Skin epidermis (tissue), 12 donors: ENCODE data around the gene DCXR.

Experiments used
- H3K27ac ChIP-seq, 21 experiments: fragments of 200-600 bp; sonication (generic) in 11 of 21; one replicate each; pipeline ENCODE4 v1.5.0; 2020; ENCODE audit warnings: mild to moderate bottlenecking in 3 of 21, inconsistent platforms in 2 of 21, moderate library complexity in 2 of 21
- H3K4me3 ChIP-seq, 7 experiments: fragments of 200-600 bp; sonication (generic) in 2 of 7; one replicate each; pipeline ENCODE4 v1.5.0; 2020; ENCODE audit warnings: inconsistent platforms in 2 of 7, mild to moderate bottlenecking in 2 of 7, moderate library complexity in 1 of 7

DCXR gene

DNA sequence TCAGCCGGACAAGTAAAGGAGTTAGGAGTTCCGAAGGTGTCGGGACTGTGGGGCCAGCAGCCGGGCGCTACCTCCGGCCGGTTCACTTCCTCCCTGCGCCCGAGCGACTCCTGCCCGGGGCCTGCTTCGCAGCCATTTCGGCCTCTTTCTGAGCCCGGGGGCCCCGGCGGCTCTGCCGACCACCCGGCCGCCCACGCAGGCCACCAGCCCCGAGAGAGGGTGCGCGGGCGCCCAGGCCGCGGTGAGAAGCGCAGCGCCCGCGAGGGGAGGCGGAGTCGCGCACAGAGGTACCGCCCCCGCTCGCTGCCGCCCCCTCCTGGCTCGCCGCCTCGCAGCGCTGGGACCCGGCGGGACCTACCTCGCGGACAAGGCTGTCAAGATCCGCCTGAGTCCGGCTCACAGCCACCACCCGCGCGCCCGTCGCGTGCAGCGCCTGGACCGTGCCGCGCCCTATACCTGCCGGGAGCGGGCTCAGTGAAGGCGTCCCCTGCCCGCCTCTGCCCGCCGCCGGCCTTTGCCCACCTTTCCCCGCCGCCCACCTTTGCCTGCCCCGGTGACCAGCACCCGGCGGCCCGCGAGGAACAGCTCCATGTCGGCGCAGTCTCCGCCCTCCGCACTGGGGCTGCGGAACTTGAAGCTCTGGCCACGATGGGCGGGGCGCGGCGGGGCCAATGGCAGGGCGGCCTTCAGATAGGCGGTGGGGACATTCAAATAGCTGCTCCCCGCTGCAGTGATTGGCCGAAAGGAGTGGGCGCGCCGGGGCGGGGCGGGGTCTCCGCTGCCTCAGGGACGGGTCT lies at the start of gene DCXR:
Gene DCXR, minus strand, starts transcription at position 606 of the 797 bp plus-strand sequence. Its CDS starts 15 bp downstream, at position 591.
- peak within 1 kb of the TSS; percentile 52 to 95 (median 85) for H3K27ac ChIP-seq
- peak within 1 kb of the TSS; percentile 27 to 74 (median 60) for H3K4me3 ChIP-seq

DNA sequence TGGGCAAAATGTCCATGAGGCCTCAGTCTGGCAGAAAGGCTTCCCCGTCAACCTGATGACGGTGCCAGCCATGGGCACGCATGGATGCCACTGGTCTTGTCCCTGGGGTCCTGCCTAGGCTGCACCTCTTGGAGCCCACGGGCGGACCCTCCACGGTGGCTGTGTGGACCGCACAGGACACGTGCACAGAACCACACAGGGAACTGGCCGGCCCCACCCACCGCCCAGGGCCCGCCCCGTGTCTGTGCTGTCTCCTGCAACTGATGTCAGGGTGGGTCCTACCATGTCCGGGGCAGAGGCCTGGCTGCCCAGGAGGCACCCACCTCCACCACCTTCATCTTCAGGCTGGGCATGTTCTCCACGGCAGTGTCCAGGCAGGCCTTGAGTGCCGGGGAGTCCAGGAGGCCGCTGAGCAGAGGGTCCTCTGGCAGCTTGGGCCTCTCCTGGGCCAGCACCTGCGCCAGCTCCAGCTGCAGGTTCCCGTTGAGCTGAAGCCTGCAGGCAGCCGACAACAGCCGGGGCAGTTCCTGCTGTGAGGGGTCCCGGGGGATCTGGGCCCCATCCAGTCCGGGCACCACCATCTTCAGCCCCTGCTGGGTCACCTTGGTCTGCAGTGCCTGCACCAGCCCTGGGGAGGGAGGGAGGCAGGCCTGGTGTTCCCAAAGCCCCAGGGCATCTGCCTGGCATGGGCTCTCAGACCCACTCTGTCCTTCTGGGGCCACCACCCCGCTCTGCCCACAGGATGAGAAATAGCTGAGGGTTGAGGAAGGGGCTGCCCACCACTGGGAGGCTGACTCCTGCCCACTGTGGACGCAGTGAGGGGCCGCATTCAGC lies 48.7 kb upstream of the DCXR start:
- no peak overlapping the region for H3K4me3 ChIP-seq
- H3K27ac ChIP-seq: no peak overlapping the region

DNA sequence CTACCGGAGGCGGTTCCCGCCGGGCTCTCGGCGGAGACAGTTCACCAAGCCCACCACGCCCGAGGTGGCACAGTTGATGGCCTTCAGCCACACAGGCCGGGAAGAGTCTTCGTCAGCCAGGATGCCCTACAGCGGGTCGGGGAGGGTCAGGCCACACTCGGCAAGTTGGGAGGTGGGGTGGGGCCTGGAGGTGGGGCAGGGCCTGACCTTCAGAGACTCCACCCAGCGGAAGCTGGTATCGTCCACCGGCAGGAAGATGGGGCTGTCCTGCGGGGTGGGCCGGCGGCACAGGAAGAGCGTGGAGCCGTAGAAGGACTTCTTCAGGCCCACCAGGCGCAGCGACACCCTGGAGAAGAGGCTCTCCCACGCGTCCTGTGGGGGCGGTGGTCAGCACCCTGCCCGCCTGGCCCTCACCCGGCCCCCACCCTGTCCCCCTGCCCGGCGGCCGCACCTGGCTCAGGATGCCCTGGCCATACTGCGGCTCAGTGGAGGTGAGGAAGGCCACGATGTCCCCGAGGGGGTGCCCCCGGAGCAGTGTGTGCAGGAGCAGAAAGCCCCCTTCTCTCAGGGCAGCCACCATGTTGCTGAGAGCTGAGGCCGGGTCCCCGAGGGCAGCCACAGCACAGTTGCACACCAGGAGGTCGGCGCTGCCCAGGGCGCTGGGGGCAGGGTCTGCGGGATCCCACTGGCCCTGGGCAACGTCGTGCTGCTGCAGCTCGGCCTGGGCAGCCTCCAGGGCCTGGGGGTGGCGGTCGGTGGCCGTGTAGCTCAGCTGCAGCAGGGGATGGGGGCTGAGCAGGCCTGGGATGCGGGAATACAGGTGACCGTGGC lies 47.7 kb upstream of the DCXR start:
- Histone ChIP-seq H3K4me3 (no peak overlapping the region), H3K27ac (no peak overlapping the region)

DNA sequence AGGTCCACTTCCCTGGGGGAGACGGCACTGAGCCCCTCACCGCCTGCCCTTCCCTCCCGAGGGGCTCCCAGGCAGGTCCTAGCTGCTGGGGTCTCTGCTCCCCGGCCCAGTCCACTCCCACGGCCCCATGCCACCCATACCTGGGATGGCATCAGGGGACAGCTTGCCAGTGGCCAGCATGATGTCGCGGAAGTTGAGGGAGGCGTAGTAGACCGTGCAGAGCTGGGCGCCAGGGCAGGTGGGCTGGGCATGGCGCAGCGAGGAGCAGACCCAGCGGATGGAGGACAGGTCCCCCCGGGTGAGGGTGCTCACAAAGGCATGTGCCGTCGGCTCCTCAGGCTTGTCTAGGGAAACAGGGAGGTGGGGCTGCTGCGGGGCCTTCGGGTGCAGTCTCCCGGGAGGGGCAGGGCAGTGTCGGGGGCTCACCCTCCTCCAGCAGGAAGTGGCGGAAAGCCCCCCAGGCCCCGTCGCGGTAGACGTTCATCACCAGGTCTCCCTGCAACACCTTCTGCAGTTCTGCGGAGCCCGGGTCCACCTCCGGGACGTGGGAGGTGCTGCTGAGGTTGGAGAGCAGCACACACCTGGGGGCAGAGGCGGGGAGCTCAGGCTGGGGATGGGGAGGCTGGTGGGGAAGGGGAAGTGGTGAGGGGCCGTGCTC lies 47.0 kb upstream of the DCXR start:
- H3K27ac ChIP-seq: no peak overlapping the region
- no peak overlapping the region for H3K4me3 ChIP-seq

DNA sequence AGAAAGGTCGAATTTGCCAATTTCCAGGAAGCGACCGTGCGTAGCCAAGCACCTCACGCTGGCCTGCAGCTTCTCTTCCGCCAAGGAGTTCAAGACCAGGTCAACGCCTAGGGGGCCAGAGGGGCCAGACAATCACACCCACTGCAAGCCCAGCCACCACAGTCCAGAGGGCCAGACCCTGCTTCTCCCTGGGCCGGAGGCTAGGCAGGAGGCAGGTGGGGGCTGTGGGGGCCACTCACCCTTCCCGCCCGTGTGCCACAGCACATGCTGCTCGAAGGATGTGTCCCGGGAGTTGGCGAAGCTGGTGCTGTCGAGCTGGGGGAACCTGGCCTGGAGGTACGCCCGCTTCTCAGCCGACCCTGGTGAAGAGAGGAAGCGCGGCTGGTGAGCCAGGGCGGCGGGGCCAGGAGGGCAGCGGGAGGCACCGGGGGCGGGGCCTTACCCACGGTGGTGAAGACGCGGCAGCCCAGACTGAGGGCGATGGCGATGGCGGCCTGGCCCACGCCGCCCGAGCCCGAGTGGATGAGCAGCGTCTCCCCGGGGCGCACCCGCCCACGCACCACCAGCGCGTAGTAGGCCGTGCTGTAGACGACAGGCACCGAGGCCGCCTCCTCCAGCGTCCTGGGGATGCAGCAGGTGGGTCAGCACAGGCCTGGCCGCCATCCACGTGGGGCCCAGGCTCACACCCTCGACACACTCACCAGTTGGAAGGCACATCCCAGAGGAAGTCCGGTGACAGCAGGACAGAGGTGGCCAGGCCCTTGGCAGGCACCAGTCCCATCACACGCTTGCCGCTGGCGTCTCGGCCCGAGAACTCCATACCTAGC lies 46.2 kb upstream of the DCXR start:
- Histone ChIP-seq H3K27ac (no peak overlapping the region), H3K4me3 (no peak overlapping the region)

DNA sequence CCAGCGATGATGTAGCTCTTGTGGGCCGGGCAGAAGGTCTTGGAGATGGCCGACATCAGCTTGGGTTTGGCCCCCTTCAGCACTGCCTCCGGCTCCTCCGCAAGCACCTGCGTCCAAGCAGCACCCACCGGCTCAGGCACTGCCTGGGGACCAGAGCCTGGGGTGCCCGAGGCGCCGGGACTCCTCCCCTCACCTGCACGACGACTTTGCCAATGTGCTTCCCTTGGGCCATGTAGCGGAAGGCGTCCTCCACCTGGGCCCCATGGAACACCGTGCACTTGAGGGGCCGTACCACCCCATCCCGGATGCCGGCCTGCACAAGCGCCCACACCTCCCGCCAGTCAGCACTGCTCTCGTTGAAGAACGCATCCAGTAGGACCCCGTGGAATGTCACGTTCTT lies 45.5 kb upstream of the DCXR start:
- H3K27ac ChIP-seq: no peak overlapping the region
- no peak overlapping the region for H3K4me3 ChIP-seq

DNA sequence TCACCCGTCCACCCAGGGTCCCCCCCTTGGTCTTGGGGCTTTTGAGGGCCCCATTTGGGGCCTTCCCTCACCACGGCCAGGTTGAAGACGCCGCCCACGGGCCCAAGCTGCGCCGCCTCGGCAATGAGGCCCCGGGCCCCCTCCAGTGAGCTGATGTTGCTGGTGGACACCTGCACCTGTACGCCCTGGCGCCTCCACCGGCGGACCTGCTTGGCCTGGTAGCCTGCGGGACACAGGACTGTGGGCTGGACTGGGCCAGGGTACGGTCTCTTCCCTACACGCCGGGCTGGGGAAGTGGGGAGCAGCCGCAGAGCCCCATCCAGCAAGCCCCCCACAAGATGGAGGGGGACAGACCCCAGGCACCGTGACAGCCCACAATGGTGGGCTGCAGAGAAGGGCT lies 45.0 kb upstream of the DCXR start:
- no peak overlapping the region for H3K27ac ChIP-seq
- H3K4me3 ChIP-seq: no peak overlapping the region

DNA sequence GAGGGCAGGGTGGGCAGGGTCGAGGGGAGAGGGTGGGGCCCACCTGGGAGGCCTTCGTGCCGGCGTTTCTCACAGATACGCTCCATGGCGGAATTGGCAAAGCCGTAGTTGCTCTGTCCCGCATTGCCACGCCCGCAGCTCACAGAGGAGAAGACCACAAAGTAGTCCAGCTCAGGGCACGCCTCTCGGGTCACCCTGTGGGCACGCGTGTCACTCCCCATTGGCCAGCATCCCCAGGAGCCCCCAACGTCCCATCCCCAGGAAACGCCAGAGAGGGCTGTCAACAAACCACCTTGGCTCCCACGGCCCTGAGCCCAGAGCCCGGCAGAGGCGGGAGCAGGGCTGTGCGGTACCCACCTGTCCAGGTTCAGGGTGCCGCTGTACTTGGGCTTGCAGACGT lies 44.5 kb upstream of the DCXR start:
- Histone ChIP-seq H3K4me3 (no peak overlapping the region), H3K27ac (no peak overlapping the region)

DNA sequence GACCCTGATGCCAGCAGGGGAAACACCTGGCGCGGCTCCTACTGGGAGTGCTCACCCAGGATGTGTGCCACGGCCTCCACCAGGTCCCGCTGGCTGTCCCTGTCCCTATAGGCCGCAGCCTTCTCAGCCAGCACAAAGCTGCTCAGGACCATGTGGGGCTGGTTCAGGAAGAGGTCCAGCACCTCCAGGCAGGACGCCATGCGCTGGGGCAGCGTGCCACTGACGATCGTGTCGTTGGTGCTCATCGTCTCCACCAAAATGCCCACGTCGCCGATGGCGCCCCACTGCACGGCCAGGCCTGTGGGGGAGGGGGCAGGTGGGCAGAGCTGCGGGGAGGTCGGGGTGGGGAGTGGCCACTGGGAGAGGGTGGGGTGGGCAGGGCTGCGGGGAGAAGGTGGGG lies 44.0 kb upstream of the DCXR start:
- H3K4me3 ChIP-seq: no peak overlapping the region
- no peak overlapping the region for H3K27ac ChIP-seq

DNA sequence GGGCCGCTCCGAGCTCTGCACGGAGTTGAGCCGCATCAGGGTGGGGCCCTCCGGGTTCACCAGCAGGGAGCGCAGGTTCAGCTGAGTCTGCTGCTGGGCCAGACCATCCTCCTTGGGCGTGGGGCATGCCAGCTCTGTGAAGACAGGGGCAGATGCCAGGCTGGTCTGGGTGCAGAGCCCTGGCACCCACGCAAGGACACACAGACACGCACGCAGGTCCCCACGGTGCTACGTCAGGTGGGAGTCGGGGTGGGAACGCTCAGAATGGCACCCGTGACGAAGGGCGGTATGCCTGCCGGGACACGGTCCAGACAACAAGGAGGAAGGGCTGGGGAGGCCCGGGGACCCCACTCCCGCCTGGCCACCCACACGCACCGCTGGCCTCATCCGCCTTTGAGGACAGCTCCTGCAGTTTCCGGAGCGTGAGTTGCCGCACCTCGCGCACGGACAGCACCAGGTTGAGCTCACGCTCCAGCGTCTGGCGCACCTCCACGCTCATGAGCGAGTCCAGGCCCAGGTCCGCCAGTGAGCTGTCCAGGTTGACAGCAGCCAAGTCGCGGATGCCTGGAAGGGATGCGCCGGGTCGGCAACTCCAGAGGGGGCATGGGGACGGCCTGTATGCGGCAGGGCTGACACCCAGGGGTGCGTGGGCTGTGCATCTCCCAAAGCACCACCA lies 43.4 kb upstream of the DCXR start:
- no peak overlapping the region for H3K27ac ChIP-seq
- H3K4me3 ChIP-seq: no peak overlapping the region

DNA sequence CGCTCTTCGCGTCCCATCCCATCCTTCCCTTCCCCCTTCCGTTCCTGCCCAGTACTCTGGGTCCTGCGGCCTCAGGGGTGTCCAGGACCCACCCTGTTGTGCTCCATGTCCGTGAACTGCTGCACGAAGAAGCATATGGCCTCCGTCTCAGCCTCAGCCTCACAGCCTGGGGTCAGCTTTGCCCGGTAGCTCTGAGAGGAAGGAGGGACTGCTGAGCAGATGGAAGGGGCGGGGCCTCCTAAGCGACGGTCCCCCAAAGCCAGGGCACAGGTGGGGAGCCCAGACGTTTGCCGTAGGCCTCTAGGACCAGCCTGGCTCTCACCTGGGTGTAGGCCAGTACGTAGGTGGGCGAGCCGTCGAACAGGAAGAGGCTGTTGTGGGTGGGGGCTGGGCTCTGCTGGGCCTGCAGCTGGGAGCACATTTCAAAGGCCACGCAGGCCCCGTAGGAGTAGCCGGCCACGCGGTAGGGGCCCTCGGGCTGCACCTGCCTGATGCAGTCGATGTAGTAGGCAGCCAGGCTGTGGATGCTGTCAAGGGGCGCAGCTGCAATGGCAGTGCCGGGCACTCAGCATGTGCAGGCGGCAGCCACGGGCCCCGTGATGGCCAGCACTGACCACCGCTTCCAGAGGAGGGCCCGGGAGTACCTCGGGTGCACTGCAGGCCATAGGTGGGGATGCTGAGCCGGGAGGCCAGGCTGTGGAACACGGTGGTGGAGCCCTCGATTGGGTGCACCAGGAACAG lies 42.7 kb upstream of the DCXR start:
- no peak overlapping the region for H3K27ac ChIP-seq
- no peak overlapping the region for H3K4me3 ChIP-seq

DNA sequence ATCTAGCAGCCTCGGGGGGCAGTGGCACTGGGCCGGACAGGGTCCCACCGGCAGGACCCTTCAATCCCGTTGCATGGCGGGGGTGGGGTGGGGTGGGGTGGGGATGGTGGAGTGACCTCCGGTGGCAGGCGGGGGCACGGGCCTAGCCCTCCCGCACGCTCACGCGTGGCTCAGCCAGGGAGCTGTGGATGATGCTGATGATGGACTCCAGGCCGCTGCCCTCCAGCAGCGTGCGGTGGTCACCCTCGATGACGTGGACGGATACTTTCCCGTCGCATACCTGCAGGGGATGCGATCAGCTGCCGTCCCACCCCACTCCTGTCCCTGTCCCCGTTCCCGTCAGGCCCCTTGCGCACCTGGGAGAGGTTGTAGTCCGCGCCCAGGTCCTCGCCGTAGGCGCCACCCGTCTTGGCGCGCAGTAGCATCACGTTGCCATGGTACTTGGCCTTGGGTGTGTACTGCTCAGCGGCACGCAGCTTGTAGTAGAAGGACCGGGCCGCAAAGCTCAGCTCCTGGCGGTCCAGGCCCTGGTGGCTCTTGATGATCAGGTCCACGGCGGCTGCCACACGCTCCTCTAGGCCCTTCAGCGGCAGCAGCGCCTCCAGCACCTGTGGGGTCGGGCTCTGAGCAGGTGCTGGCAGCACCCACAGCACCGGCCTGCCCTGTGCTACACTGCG lies 41.6 kb upstream of the DCXR start:
- Histone ChIP-seq H3K4me3 (no peak overlapping the region), H3K27ac (no peak overlapping the region)

DNA sequence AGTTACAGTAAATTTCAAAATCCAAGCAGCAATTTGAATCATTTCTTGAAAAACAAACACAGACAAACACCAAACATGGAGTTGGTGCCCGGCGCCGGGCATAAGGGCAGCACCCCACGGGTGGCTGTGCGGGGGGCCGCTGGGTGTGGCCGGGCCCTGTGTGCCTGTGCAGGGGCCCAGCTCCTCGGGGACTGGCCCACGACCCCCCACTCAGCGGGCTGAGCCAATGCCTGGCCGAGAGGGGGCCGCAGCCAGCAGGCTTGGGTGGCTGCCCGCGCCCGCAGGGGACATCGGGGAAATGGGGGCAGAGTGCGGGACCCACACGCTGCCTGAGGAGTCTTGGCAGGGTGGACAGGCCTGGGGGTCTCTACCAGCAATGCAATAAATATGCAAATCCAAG lies 40.9 kb upstream of the DCXR start:
- H3K4me3 ChIP-seq: no peak overlapping the region
- H3K27ac ChIP-seq: peak overlapping the region in 1 of 21 experiments; percentile 30

DNA sequence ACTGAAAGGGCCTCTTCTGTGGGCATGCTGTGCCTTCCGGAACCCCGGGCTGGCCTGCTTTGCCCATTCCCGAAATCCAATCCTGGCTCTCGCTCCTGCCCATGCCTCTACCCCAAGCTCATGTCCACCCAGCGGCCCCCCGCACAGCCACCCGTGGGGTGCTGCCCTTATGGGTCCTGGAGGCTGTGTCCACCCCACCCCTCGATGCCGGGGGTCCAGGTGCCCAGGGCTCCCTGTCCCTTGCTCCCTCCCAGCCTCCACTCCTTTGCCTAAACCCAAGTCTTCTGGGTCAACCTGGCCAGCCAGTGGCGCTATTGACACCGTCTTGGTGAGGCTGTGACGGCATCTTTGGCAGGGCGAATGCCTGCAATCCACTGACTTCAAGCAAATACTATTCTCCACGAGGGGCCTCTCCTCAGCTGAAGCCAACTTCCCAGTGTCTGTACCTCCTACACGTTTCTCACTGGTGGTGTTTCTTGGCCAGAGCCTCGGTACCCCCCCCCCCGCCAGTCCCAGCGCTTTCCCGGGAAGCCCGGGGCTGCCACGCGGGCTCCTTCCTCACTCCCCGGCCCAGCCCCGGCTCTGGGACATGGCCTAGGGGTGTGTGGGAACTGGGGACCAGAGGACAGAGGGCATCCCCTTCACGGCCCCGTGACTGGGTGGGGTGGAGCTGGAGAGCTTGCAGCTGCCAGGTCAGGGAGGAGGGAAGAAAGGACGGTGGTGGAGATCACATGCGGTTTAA lies 40.3 kb upstream of the DCXR start:
- Histone ChIP-seq H3K4me3 (no peak overlapping the region), H3K27ac (peak overlapping the region in 1 of 21 experiments; percentile 30)

DNA sequence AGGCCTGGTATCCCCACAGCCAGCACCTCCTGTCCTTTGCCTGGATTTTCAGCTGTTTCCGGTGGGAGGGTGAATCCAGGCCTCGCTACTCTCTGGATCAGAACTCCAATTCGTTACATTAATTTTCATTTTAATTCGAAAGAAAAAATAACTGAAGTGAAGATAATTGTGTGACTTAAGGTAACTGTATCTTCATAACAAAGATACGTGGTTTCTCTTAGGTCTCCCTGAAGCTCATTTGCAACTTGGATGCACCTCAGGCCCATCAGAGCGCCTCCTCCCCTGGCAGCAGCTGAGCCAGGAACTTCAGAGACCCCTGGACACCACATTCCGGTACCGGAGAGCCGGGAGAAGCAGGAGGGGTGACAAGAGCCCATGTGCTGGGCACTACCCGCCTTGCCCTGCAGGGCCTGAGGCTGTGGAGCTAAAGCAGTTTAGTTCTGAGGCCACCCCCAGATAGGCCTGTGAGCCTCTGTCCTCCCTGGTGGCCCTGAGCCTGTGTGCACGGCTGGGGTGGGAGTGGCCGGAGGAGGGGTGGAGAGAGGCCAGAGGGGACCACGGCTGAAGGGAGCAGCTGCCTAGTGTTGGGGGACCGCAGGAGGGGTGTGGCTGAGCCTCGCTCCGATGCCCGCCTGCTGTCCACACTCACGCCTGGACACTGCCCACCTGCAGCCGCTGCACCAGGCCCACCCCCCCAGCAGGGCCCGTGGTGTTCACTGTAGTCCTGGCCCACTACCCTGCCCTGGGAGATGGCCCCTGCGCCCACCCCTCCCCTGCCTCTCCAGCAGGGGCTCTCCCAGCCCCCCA lies 39.5 kb upstream of the DCXR start:
- no peak overlapping the region for H3K4me3 ChIP-seq
- no peak overlapping the region for H3K27ac ChIP-seq
